ENCODE measurements around the gene FBXL22. TPM values are rescaled to one million over a fixed set of nuclear protein-coding genes. Genes with fewer than 3 reads are reported as not detected.

Gene FBXL22
- total RNA-seq, 1 donor from 2014 or later, result 0.34 TPM

DNA sequence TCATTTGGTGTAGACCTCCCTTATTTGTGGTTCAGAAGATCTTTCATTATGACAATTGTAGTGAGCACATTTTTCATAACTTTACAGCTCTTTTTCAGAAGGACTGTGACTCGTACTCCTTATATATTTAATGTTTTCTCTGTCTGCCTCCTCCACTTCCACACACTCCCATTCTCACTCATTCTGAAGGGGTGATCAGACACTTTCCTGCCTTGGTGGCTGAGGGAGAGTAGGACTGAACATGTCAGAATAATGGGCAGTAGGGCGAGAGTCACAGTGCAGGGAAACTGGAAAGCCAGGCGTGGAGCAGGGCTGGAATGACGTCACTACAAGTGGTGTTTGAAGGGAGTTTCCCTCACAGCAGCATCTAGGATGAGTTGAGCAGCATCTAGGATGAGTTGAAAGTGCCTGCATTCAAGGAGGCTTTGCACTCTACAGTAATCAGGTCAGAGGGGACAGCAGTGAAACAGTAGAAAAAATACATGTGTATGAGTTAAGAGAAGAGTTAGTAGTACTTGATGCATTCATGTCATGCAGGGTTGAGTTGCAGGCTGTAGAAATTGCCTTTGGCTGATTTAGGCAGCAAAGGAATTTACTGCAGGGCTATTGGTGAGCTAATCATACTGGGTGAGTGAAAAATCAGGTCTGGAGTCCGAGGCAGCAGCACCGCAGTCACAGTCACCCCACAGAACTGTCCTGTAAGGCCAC is 36.3 kb upstream of the FBXL22 start:
- Mint-ChIP-seq H3K36me3 (ENCODE audit: low read depth, unreplicated experiment) (peaks cover 22% of the 10 kb centered on the region), H3K9me3 (ENCODE audit: unreplicated experiment) (no peaks in the 10 kb centered on the region), H3K4me1 (ENCODE audit: low read depth, unreplicated experiment) (peaks cover 21% of the 10 kb centered on the region), H3K4me3 (ENCODE audit: unreplicated experiment) (no peak overlapping the region), H3K27me3 (ENCODE audit: low read depth, unreplicated experiment) (no peaks in the 10 kb centered on the region), H3K27ac (ENCODE audit: unreplicated experiment) (no peak overlapping the region)
- no peaks in the 10 kb centered on the region for H3K79me2 ChIP-seq (ENCODE audit: insufficient read depth, low read length)
- H2AFZ ChIP-seq (ENCODE audit: low read depth, low read length), result no peak overlapping the region
- no peak overlapping the region for H3K27ac ChIP-seq (ENCODE audit: low read depth, low read length)
- no peak overlapping the region for H3K4me2 ChIP-seq (ENCODE audit: low read length)
- H3K9me3 ChIP-seq (ENCODE audit: insufficient read depth, low read depth, low read length), result no peaks in the 10 kb centered on the region
- no peaks in the 10 kb centered on the region for H3K27me3 ChIP-seq (ENCODE audit: insufficient read depth, low read length)
- H3K9ac ChIP-seq (ENCODE audit: low read length), result no peak overlapping the region
- H4K20me1 ChIP-seq (ENCODE audit: insufficient read depth, low read length), result no peaks in the 10 kb centered on the region
- TF ChIP-seq EZH2 (IDR thresholded peaks at IDR 0.05; ENCODE audit: insufficient read depth, low read length), result no peak
- TF ChIP-seq, protein P1, sequence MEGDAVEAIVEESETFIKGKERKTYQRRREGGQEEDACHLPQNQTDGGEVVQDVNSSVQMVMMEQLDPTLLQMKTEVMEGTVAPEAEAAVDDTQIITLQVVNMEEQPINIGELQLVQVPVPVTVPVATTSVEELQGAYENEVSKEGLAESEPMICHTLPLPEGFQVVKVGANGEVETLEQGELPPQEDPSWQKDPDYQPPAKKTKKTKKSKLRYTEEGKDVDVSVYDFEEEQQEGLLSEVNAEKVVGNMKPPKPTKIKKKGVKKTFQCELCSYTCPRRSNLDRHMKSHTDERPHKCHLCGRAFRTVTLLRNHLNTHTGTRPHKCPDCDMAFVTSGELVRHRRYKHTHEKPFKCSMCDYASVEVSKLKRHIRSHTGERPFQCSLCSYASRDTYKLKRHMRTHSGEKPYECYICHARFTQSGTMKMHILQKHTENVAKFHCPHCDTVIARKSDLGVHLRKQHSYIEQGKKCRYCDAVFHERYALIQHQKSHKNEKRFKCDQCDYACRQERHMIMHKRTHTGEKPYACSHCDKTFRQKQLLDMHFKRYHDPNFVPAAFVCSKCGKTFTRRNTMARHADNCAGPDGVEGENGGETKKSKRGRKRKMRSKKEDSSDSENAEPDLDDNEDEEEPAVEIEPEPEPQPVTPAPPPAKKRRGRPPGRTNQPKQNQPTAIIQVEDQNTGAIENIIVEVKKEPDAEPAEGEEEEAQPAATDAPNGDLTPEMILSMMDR (IDR thresholded peaks at IDR 0.05; ENCODE audit: insufficient read depth, low read depth, low read length), result no peak
- FAIRE-seq (no peak), DNase-seq (ENCODE audit: low read depth) (no peak)
- no peaks in the 10 kb centered on the region for H3K4me1 ChIP-seq (ENCODE audit: insufficient read depth, low read length)
- peaks cover 33% of the 10 kb centered on the region for H3K36me3 ChIP-seq (ENCODE audit: insufficient read depth, low read length)
- no peak overlapping the region for H3K4me3 ChIP-seq (ENCODE audit: insufficient read depth, low read depth, low read length)

- Histone ChIP-seq H4K20me1 (ENCODE audit: insufficient read depth, low read length) (no peaks in the 10 kb centered on the region), H3K4me2 (ENCODE audit: low read length) (no peak overlapping the region), H3K79me2 (ENCODE audit: insufficient read depth, low read length) (no peaks in the 10 kb centered on the region), H3K27me3 (ENCODE audit: insufficient read depth, low read length) (no peaks in the 10 kb centered on the region), H3K36me3 (ENCODE audit: insufficient read depth, low read length) (peaks cover 21% of the 10 kb centered on the region), H3K9ac (ENCODE audit: low read length) (no peak overlapping the region), H3K4me1 (ENCODE audit: insufficient read depth, low read length) (no peaks in the 10 kb centered on the region), H3K4me3 (ENCODE audit: insufficient read depth, low read depth, low read length) (no peak overlapping the region), H3K27ac (ENCODE audit: low read depth, low read length) (no peak overlapping the region), H2AFZ (ENCODE audit: low read depth, low read length) (no peak overlapping the region), H3K9me3 (ENCODE audit: insufficient read depth, low read depth, low read length) (no peaks in the 10 kb centered on the region)
- TF ChIP-seq EZH2 (IDR thresholded peaks at IDR 0.05; ENCODE audit: insufficient read depth, low read length), result no peak
- TF ChIP-seq, protein P1 (IDR thresholded peaks at IDR 0.05; ENCODE audit: insufficient read depth, low read depth, low read length), result no peak
- Mint-ChIP-seq H3K36me3 (ENCODE audit: low read depth, unreplicated experiment) (peaks cover 21% of the 10 kb centered on the region), H3K4me1 (ENCODE audit: low read depth, unreplicated experiment) (peaks cover 13% of the 10 kb centered on the region), H3K27me3 (ENCODE audit: low read depth, unreplicated experiment) (no peaks in the 10 kb centered on the region), H3K4me3 (ENCODE audit: unreplicated experiment) (no peak overlapping the region), H3K27ac (ENCODE audit: unreplicated experiment) (no peak overlapping the region), H3K9me3 (ENCODE audit: unreplicated experiment) (no peaks in the 10 kb centered on the region)
- FAIRE-seq (no peak), DNase-seq (ENCODE audit: low read depth) (no peak)
Measured at GRCh38 chr15:63564093-63564492, 33.1 kb upstream of the FBXL22 start.

- TF ChIP-seq EZH2 (IDR thresholded peaks at IDR 0.05; ENCODE audit: insufficient read depth, low read length), result no peak
- TF ChIP-seq, protein P1 (IDR thresholded peaks at IDR 0.05; ENCODE audit: insufficient read depth, low read depth, low read length), result no peak
- no peaks in the 10 kb centered on the region for H3K79me2 ChIP-seq (ENCODE audit: insufficient read depth, low read length)
- H3K4me2 ChIP-seq (ENCODE audit: low read length), result no peak overlapping the region
- H3K9me3 Mint-ChIP-seq (ENCODE audit: unreplicated experiment), result no peaks in the 10 kb centered on the region
- DNase-seq (ENCODE audit: low read depth), result no peak
- FAIRE-seq, result no peak
- no peaks in the 10 kb centered on the region for H3K27me3 ChIP-seq (ENCODE audit: insufficient read depth, low read length)
- H3K4me1 Mint-ChIP-seq (ENCODE audit: low read depth, unreplicated experiment), result peaks cover 11% of the 10 kb centered on the region
- H2AFZ ChIP-seq (ENCODE audit: low read depth, low read length), result no peak overlapping the region
- no peak overlapping the region for H3K4me3 Mint-ChIP-seq (ENCODE audit: unreplicated experiment)
- H3K27me3 Mint-ChIP-seq (ENCODE audit: low read depth, unreplicated experiment), result no peaks in the 10 kb centered on the region
- no peaks in the 10 kb centered on the region for H4K20me1 ChIP-seq (ENCODE audit: insufficient read depth, low read length)
- H3K9ac ChIP-seq (ENCODE audit: low read length), result no peak overlapping the region
- no peak overlapping the region for H3K27ac ChIP-seq (ENCODE audit: low read depth, low read length)
- peaks cover 12% of the 10 kb centered on the region for H3K36me3 Mint-ChIP-seq (ENCODE audit: low read depth, unreplicated experiment)
- H3K9me3 ChIP-seq (ENCODE audit: insufficient read depth, low read depth, low read length), result no peaks in the 10 kb centered on the region
- H3K36me3 ChIP-seq (ENCODE audit: insufficient read depth, low read length), result peaks cover 23% of the 10 kb centered on the region
- no peak overlapping the region for H3K4me3 ChIP-seq (ENCODE audit: insufficient read depth, low read depth, low read length)
- no peaks in the 10 kb centered on the region for H3K4me1 ChIP-seq (ENCODE audit: insufficient read depth, low read length)
- no peak overlapping the region for H3K27ac Mint-ChIP-seq (ENCODE audit: unreplicated experiment)
Measured at GRCh38 chr15:63565536-63566186, 31.5 kb upstream of the FBXL22 start.

All from astrocyte (in vitro differentiated cells and primary cell).